HG03460 (cell line): ENCODE measurements around the gene FAM222B.
"Not testable (repeated sequence)": the region's sequence is repeated elsewhere in the genome, so short reads cannot be mapped to it uniquely, and the experiment has no call there.

ENCODE experiments used
- ATAC-seq: cut with Tn5 transposase; IDR thresholded peaks from one replicate; pipeline ENCODE4 v1.9.1; 2021; ENCODE audit not compliant: unreplicated experiment

The FAM222B gene

GRCh38 chr17:28842282-28843012, at the start of gene FAM222B:
FAM222B (minus strand) TSS chr17:28842790; CDS start chr17:28766667, 76,123 bp downstream.
- ATAC-seq, result peak; percentile 80

GRCh38 chr17:28892024-28892423, 49.4 kb upstream of the FAM222B start:
- no peak for ATAC-seq

GRCh38 chr17:28891201-28891600, 48.6 kb upstream of the FAM222B start:
- no peak for ATAC-seq

GRCh38 chr17:28889996-28890395, 47.4 kb upstream of the FAM222B start:
- no peak for ATAC-seq

DNA sequence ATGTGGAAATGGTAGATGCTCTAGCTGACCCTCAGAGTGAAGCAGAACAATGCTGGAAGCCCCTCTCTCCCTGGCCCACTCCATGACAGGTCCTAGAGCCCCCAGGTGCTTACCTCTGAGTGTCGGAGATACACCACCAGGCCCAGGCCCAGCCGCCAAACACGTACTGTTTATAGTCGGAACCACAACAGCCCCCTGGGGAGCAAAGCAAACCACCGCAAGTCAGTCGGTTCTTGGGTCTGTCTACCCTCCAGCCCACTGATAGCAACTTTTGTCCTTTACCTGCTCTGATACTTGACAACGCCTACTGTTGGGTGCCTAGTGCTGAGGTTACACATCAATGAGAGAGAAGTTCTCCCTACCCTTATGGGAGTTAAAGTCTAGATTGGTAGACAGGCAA, 46.2 kb upstream of the FAM222B start:
- ATAC-seq, result no peak

GRCh38 chr17:28887871-28888471, 45.4 kb upstream of the FAM222B start:
- ATAC-seq, result no peak

GRCh38 chr17:28885951-28886350, 43.4 kb upstream of the FAM222B start:
- ATAC-seq, result no peak

DNA sequence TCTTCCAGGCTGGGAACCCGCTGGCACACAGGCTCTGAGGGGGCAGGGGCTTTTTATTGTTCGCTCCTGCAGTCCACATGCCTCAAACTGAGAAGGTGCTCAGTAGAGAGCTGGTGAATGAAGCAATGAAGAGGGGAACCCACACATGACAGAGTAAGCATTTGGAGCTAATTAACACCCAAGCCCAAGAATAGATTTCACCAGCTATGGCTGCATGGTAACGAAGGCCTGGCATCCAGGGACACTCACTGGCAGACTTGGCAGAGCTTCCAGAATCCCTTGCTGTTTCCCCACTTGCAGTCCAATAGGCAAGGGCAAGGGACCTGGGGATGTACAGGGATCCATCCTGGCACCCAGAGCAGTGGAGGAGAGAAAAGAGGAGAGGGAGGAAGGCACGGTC, 42.8 kb upstream of the FAM222B start:
- ATAC-seq, result no peak

- no peak for ATAC-seq
Measured at GRCh38 chr17:28883967-28884702, 41.5 kb upstream of the FAM222B start.

DNA sequence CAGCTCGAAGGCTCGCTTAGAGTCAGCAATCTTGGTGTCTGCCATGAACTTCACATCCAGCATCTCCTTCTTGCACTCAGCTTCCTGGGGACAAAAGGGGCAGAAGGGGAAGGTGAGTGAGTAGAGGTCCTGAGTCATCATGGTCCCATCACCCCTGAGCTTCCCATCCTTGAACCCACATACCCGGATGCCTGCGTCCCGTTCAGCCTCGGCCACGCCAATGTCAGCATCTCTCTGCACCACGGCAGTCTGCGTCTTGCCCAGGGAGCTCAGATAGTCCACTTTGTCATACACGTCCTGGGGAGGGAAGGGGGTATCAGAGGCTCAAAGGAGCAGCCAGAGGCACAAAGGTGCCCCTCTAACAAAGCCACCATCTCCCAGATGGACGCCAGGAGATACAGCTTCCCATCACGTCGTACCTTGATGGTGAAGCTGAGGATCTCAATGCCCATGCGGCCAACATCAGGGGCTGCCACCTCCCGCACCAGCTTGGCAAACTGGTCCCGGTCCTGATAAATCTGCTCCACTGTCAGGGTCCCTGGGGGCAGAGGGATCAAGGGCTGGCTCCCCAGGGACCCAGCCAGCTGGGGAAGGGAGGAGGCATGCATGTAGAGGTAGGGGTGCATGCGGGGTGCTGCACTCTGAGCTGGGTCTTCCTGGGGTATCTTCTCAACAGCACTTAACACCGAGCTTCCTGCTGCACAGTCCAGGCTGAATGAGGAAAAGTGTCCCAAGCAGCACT, 39.7 kb upstream of the FAM222B start:
- no peak for ATAC-seq

DNA sequence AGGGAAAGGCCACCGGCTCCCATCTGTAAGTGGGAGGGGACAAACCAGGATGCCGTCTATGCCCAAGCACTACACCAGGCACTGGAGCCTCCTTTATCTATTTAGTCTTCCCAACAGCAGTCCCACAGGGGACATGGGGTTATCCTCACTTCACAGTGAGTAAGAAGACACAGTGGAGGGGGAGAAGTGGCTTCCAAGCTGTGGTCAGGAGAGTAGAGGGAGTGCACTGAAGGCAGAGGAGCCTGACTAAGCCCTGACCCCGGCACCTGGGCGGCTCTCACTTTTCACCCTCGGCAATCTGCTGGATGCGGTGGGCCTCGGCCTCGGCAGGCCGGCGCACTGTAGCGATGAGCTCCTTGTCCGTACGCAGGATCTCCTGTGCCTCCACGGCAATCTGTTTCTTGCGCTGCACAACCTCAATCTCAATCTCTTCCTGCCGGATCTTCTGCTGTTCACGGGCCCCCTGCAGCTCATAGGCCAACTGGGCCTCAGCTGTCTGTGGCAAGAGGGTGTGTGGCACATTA, 39.0 kb upstream of the FAM222B start:
- ATAC-seq, result no peak

GRCh38 chr17:28880572-28880945, 38.0 kb upstream of the FAM222B start:
- ATAC-seq, result no peak

GRCh38 chr17:28879886-28880571, 37.4 kb upstream of the FAM222B start:
- no peak for ATAC-seq

- no peak for ATAC-seq
Measured at GRCh38 chr17:28878981-28879380, 36.4 kb upstream of the FAM222B start.

- no peak for ATAC-seq
Measured at GRCh38 chr17:28878158-28878910, 35.7 kb upstream of the FAM222B start.

DNA sequence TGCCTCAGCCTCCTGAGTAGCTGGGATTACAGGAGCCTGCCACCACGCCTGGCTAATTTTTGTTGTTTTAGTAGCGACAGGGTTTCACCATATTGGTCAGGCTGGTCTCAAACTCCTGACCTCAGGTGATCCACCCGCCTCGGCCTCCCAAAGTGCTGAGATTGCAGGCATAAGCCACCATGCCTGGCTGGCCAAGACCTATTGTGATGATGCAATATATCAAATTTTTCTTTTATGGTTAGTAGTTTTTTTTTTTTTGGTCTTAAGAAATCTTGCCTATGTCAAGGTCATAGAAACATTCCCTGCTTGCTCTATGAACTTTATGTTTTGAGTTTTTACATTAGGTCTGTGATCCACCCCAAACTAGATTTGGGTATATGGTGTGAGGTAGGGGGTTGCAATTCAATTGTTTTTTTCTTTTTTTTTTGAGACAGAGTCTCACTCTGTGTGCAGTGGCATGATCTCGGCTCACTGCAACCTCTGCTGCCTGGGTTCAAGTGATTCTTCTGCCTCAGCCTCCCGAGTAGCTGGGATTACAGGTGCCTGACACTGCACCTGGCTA, 34.6 kb upstream of the FAM222B start:
- not testable (repeated sequence) for ATAC-seq

DNA sequence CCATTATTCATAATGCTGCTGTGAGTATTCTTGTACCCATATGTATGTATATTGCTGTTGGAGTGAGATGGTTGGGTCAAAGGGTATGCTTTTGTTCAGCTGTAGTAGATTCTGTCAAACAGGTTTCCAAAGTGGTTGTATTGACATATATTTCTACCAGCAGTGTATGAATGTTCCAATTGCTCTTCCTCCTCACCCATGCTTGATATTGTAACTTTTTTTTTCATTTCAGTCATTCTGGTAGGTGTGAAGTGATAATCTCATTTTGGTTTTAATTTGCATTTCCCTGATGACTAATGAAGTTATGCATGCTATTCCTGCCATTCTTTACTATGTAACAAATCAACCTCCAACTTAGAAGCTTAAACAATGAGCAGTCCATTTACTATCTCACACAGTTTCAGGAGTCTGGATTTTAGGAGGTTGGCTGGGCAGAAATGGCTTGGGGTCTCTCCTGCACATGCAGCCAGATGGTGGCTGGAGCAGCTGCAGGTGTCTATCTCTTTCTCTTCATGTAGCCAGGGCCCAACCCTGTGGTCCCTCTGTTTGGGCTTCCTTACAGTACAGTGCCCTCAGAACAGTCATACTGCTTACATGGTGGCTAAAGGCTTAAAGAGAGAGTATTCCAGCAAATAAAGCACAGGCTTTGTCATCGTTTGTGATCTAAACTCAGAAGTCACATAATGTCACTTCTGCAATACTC, 33.4 kb upstream of the FAM222B start:
- ATAC-seq, result no peak

GRCh38 chr17:28874750-28875149, 32.2 kb upstream of the FAM222B start:
- no peak for ATAC-seq

- ATAC-seq, result no peak
Measured at GRCh38 chr17:28873839-28874238, 31.2 kb upstream of the FAM222B start.
